ENCODE results near the gene MMP11.

Gene MMP11

GRCh38 chr22:23780146-23780748 lies 7.6 kb downstream of the MMP11 start:
- DNase-seq (ENCODE audit: low read depth in 1 of 2, low spot score in 1 of 2) = no peak

DNA sequence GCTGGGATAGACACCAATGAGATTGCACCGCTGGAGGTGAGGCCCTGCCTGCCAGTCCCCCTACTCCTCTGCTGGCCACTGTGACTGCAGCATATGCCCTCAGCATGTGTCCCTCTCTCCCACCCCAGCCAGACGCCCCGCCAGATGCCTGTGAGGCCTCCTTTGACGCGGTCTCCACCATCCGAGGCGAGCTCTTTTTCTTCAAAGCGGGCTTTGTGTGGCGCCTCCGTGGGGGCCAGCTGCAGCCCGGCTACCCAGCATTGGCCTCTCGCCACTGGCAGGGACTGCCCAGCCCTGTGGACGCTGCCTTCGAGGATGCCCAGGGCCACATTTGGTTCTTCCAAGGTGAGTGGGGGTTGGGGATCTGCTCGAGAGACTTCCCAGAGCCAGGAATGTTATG lies 8.4 kb downstream of the MMP11 start:
- DNase-seq (ENCODE audit: low read depth in 1 of 2, low spot score in 1 of 2) = no peak

DNA sequence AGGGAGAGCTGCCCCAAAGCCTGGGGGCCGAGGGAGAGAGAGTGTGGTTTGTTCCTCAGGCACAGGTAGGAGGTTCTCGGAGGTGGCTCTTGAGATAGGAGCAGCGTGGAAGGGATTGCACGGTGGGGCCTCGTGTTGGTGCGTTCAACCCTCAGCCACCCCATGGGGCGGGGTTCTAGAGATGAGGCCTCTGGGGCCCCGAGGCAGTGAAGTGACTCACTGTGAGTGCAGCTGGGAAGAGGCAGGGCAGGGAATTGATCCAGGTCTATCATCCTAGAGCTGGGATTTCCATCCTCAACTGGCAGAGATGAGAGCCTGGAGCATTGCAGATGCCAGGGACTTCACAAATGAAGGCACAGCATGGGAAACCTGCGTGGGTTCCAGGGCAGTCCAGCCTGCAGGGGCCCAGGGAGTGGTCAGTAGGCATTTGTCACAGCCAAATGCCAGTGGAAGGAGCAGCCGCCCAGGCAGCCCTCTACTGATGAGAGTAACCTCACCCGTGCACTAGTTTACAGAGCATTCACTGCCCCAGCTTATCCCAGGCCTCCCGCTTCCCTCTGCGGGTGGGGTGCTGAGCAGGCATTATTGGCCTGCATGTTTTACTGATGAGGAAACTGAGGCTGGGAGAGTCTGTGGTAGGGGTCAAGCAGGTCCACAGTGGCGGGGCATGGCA lies 9.0 kb downstream of the MMP11 start:
- DNase-seq (ENCODE audit: low read depth in 1 of 2, low spot score in 1 of 2) = no peak

GRCh38 chr22:23782252-23782651 lies 9.6 kb downstream of the MMP11 start:
- DNase-seq (ENCODE audit: low read depth in 1 of 2, low spot score in 1 of 2) = no peak

- DNase-seq (ENCODE audit: low read depth in 1 of 2, low spot score in 1 of 2) = no peak
Measured at GRCh38 chr22:23782703-23783102, 10.1 kb downstream of the MMP11 start.

DNA sequence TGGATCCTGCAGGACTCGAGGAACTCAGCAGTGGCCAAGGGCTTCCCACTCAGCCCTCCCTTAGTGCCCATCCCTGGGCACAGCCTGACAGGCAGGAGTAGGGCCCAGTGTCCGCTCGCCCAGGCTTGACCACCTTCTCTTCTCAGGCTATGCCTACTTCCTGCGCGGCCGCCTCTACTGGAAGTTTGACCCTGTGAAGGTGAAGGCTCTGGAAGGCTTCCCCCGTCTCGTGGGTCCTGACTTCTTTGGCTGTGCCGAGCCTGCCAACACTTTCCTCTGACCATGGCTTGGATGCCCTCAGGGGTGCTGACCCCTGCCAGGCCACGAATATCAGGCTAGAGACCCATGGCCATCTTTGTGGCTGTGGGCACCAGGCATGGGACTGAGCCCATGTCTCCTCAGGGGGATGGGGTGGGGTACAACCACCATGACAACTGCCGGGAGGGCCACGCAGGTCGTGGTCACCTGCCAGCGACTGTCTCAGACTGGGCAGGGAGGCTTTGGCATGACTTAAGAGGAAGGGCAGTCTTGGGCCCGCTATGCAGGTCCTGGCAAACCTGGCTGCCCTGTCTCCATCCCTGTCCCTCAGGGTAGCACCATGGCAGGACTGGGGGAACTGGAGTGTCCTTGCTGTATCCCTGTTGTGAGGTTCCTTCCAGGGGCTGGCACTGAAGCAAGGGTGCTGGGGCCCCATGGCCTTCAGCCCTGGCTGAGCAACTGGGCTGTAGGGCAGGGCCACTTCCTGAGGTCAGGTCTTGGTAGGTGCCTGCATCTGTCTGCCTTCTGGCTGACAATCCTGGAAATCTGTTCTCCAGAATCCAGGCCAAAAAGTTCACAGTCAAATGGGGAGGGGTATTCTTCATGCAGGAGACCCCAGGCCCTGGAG lies 10.9 kb downstream of the MMP11 start:
- no peak for DNase-seq (ENCODE audit: low read depth in 1 of 2, low spot score in 1 of 2)

GRCh38 chr22:23784215-23784732 lies 11.6 kb downstream of the MMP11 start:
- DNase-seq (ENCODE audit: low read depth in 1 of 2, low spot score in 1 of 2) = no peak

GRCh38 chr22:23786261-23786710 lies 13.6 kb downstream of the MMP11 start:
- no peak for DNase-seq (ENCODE audit: low read depth in 1 of 2, low spot score in 1 of 2)

DNA sequence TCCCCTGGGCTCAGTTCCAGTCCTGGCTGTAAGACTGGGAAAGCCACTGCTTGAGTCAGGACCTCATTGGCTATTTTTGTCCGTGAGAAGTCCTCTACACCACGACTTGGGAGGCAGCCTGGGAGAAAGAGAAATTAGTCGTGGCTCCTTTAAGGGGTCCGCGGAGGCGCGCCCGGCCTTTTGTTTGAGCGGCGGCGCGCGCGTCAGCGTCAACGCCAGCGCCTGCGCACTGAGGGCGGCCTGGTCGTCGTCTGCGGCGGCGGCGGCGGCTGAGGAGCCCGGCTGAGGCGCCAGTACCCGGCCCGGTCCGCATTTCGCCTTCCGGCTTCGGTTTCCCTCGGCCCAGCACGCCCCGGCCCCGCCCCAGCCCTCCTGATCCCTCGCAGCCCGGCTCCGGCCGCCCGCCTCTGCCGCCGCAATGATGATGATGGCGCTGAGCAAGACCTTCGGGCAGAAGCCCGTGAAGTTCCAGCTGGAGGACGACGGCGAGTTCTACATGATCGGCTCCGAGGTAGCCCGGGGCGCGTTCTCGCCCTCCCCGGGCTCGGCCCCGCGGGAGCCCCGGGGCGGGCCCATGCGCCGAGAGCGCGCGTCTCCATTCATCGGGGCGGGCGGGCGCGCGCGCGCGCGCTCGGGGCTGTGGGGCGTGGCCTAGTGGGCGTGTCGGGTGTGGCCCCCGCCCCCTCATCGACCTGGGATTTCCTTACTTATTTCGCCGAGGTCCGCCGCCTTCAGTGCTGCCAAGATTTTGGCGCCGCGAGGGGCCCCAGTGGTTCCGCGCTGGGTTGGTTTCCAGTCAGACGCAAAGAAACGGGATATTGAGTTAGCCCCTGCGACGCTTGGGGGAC lies 14.3 kb downstream of the MMP11 start, which contains the start of gene SMARCB1:
Gene SMARCB1, plus strand, starts transcription at position 215 of the 848 bp plus-strand sequence. Its CDS starts 204 bp downstream, at position 419.
- DNase-seq (ENCODE audit: low read depth in 1 of 2, low spot score in 1 of 2) = peak; percentile 80 to 84

GRCh38 chr22:23787600-23787896 lies 14.9 kb downstream of the MMP11 start:
- no peak for DNase-seq (ENCODE audit: low read depth in 1 of 2, low spot score in 1 of 2)

DNA sequence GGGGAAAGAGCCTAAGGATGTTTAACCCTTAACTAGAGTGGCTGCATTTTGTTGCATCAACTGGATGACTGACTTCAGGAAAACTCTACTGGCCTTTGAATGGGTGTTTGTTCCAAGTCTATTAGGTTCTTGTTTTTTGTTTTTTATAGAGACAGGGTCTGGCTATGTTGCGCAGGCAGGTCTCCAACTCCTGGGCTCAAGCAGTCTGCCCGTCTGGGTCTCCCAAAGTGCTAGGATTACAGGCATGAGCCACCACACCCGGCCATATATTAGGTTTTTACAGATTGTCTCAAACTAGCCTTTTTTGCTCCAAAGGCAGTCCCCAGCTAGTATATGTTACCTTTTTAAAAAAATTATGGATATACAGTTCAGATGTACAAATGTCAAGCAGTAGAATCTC lies 15.3 kb downstream of the MMP11 start:
- DNase-seq (ENCODE audit: low read depth in 1 of 2, low spot score in 1 of 2) = no peak

DNA sequence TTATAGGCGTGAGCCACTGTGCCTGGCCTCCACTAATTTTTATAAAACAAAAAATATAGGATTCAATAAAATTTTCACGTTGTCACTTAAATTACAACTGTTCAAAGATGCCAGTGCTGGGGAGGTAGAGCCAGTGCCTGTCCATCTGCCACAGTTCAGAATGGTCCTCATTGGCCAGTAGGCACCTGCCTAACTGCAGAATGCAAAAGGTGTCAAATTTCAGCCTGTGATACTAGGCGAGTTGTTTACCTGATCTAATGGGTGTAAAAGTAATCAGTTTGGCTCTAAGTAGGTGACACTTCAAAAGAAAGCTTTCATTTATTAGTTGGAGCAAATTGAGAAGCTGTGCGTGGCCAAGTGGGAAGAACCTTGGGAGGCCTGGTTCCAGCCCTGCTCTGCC lies 16.5 kb downstream of the MMP11 start:
- DNase-seq (ENCODE audit: low read depth in 1 of 2, low spot score in 1 of 2) = no peak

DNA sequence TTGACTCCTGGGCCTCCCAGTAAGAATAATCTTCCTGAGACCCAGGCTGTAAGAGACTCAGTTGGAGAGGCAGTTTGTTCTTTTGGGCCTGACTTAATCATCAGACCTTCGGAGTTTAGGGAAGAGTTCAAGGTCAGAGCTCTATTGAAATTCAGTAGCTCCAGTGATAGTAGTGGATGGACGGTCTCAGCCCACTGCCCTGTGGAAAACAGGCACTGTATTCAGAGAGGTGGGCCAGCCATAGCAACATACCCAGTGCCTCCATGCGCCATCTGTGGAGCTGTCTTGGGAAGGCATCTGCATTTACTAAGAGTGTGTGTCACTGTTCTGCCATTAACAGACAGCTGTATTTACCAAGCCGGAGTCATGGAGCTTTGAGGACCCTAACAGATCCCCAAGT lies 17.0 kb downstream of the MMP11 start:
- no peak for DNase-seq (ENCODE audit: low read depth in 1 of 2, low spot score in 1 of 2)

- DNase-seq (ENCODE audit: low read depth in 1 of 2, low spot score in 1 of 2) = no peak
Measured at GRCh38 chr22:23790819-23791737, 18.4 kb downstream of the MMP11 start.

DNA sequence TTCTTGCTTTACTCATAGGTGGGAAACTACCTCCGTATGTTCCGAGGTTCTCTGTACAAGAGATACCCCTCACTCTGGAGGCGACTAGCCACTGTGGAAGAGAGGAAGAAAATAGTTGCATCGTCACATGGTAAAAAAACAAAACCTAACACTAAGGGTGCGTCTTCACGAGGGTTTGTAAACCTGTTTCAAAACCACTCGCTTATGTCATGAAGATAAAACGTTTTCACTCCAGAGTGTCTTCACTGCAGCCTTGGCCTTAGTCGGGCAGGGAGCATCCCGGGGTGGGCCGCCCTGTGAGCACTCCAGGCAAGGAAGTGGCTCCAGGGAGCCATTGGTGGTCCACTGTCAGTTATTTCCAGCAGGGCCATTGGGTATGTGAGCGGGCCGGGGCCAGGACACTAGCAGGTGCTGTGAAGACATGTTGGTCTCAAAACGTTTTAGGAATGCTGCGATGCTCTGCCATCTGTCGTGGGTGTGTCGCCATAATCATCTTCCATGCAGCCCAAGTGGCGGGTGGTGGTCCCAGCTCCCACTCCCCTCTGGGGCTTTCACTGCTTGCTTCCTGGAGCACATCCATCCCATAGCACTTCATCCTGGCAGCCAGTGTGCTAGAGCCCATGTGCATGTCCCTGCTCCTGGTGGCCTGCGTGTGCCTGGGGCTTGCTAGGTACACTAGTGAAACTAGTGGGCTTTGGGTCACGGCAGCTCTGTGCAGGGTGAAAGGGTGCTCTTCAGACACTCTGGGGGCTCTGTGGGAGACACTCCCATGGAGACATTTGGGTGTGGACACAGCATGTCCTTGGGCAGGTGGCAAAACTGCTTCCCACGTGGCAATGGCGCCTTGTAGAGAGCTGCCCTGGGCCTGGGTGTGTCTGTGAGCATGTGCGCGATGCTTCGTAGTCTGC lies 19.3 kb downstream of the MMP11 start:
- DNase-seq (ENCODE audit: low read depth in 1 of 2, low spot score in 1 of 2) = no peak

DNA sequence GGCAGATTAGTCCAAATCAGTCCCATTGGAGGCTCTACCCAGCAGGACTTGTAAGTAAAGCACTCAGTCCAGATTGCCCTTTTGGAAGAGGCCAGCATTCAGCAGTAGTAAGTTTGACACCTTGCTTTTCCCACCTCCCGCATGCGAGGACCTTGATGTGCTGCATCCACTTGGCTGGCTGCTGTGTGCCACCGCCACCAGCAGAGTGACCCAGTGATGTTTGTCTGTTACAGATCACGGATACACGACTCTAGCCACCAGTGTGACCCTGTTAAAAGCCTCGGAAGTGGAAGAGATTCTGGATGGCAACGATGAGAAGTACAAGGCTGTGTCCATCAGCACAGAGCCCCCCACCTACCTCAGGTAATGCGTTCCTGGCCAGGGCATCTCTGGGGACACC lies 20.7 kb downstream of the MMP11 start:
- DNase-seq (ENCODE audit: low read depth in 1 of 2, low spot score in 1 of 2) = no peak

GRCh38 chr22:23796461-23796860 lies 23.8 kb downstream of the MMP11 start:
- DNase-seq (ENCODE audit: low read depth in 1 of 2, low spot score in 1 of 2) = no peak

DNA sequence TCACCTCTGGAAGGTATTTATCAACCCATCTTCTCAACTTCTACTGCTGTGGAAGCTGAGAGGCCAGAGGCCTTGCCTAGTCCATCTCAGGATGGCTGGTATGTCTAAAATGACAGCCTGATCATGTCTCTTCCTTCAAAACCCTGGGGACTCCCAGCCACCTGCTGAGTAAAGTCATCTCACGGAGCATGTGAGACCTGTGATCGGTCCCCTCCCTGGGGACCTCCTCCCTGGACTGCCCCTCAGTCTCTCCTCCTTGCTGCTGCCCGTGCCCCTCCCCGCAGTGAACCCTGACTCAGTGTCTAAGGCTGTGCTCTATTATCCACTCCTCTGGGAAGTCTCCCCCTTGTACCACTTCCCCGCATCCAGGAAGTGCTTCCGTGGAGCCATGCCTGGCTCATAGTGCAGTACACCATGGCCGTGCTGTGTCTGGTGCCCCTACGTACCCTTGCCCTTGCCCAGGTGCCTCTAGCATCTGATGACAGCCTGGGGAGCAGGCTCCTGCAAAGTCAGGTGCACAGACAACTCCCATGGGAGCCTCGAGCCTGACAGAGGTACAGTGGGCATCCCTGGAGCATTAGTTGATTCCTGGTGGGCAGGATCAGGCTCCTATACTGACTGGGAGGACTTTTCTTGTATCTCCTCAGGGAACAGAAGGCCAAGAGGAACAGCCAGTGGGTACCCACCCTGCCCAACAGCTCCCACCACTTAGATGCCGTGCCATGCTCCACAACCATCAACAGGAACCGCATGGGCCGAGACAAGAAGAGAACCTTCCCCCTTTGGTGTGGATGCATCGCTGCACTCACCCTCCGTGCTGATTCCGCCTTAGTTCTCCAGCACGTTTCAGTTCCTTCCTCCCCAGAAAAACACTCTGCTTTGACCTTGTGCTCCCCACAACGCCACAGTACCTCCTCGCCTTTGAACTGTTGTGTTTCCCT lies 27.9 kb downstream of the MMP11 start:
- DNase-seq (ENCODE audit: low read depth in 1 of 2, low spot score in 1 of 2) = no peak
